Measurements from ENCODE around the gene RSRC1. TPM values are rescaled to one million over a fixed set of nuclear protein-coding genes. Genes with fewer than 3 reads are reported as not detected.
A peak's percentile ranks its signal among the peaks of the same experiment; 100 is the strongest.

Gene RSRC1
- total and polyA plus RNA-seq, 12 donors = 12.6 to 27.6 (median 21.4) TPM

DNA sequence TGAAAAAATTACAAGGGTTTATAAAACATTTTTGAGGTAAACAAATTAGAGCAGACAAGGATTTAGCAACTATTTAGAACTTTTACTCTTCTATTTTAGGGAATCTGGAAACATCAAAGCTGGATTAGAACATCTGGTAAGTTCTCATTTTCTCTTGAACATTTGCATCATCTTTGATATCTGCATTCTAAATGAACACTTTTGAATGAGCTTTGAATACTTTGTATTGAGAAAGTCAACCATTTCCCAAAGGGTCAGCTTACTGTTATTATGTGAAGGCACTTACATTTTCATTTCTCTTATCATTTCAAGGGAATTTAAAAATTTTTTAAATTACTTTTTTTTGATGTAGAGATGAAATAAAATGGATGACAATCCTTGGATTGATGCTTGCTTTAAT, 188.1 kb downstream of the RSRC1 start:
- Histone ChIP-seq H3K4me3 (no peak overlapping the region), H3K27ac (no peak overlapping the region), H3K27me3 (no peaks in the 10 kb centered on the region), H3K36me3 (no peaks in the 10 kb centered on the region), H3K9me3 (no peaks in the 10 kb centered on the region), H3K4me1 (no peaks in the 10 kb centered on the region)
- intact Hi-C loops (cut with DNase I) = loop anchor here in 1 of 10 donors (10.0 kb wide), 1 partner anchor 673 kb away; no protein-coding TSS in a partner anchor
- TF ChIP-seq, protein P1, sequence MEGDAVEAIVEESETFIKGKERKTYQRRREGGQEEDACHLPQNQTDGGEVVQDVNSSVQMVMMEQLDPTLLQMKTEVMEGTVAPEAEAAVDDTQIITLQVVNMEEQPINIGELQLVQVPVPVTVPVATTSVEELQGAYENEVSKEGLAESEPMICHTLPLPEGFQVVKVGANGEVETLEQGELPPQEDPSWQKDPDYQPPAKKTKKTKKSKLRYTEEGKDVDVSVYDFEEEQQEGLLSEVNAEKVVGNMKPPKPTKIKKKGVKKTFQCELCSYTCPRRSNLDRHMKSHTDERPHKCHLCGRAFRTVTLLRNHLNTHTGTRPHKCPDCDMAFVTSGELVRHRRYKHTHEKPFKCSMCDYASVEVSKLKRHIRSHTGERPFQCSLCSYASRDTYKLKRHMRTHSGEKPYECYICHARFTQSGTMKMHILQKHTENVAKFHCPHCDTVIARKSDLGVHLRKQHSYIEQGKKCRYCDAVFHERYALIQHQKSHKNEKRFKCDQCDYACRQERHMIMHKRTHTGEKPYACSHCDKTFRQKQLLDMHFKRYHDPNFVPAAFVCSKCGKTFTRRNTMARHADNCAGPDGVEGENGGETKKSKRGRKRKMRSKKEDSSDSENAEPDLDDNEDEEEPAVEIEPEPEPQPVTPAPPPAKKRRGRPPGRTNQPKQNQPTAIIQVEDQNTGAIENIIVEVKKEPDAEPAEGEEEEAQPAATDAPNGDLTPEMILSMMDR (IDR thresholded peaks at IDR 0.05) = no peak
- no peak for DNase-seq
- no peak for ATAC-seq

DNA sequence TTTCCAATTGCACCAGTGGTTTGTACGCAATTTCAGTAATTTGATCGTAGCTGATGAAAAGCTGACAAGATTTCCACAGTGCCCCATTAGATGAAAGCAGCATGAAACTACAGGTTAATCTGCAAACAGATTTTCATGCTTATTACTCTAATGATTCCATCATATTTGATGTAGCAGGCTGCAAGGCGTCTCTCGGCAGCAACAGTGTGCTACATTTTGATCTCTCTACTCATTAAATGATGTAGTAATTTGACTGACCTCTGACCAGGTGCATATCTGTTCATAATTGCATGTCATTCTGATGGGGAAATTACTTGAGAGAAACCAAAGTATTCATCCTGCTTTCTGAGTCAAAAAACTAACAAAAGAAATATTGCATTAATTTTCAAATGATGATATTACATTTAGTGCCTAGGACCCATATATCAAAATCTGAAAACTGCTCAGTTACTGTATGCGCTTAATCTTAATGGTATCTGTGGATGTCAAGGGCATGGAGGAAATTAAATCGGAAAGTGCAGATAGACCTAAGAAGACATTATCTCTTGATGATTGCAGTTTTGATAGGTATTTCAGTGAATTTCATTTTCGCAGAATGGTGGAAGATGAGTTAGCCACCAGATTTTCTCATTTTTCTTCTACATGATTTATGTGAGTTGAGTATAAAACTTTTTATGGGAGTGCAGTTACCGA, 198.5 kb downstream of the RSRC1 start:
- ATAC-seq (no peak), DNase-seq (no peak)
- H3K4me3 ChIP-seq = no peak overlapping the region
- no peaks in the 10 kb centered on the region for H3K9me3 ChIP-seq
- no peaks in the 10 kb centered on the region for H3K4me1 ChIP-seq
- H3K27ac ChIP-seq = no peak overlapping the region
- intact Hi-C loops (cut with DNase I) = no loop called here
- H3K36me3 ChIP-seq = no peaks in the 10 kb centered on the region
- no peaks in the 10 kb centered on the region for H3K27me3 ChIP-seq
- 96% methylated on average over 8 of the region's 8 CpGs for WGBS, 2 donors
- TF ChIP-seq, protein P1 (IDR thresholded peaks at IDR 0.05) = no peak

DNA sequence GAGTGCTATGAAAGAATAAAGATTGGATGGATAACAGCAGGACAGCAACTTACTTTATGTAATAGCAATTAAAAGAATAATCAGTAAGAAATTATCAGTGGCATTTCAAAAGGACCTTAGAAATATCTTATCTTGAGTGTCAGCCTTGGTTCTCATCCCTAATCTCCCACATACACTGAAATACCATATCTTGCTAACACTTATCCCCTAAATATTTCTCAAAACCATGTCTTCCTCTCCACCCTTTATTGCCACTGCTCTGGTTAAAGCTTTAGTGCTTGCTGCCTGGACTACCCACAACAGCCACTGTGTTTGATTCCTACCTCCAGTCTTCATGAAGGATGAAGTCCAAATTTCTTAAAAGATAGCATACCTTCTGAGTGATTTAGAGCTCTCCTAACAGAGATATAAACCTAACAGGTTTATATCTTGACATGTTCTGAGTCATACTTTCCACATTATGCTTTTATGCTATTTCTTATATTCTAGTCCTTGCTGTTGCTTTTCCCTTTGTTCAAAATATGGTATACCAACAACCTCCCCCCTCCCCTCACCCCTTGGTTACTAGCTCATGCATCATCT, 202.8 kb downstream of the RSRC1 start:
- intact Hi-C loops (cut with DNase I) = no loop called here
- TF ChIP-seq, protein P1 (IDR thresholded peaks at IDR 0.05) = no peak
- H3K4me3 ChIP-seq = no peak overlapping the region
- H3K27ac ChIP-seq = no peak overlapping the region
- DNase-seq (no peak), ATAC-seq (no peak)
- H3K27me3 ChIP-seq = no peaks in the 10 kb centered on the region
- no peaks in the 10 kb centered on the region for H3K36me3 ChIP-seq
- no peaks in the 10 kb centered on the region for H3K4me1 ChIP-seq
- H3K9me3 ChIP-seq = no peaks in the 10 kb centered on the region

DNA sequence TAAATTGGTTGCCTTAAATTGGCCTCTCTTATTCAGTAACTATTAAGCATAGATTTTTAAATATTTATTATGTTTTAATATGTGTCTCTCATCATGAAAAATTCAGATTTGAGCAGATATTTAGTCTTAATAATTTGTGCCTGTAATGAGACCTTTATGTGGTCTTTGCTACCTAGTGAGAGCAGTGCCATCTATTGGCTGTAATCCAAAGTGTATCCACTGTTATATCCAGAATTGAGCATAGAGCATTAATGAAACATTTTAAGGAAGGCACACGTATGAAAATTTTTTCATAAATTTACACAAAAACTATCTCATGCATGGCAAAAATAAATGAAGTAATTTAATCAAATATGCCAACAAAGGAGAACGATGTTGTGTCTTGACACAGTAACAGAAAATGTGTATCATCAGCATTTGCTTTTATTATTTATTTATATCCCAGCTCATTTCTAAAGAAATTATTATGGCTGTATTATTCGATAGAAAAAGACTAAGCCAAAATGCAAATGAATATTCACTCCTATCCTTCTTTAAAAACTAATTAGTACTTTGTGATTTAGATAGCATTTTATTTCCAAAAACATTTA, 203.5 kb downstream of the RSRC1 start:
- no peak overlapping the region for H3K4me3 ChIP-seq
- intact Hi-C loops (cut with DNase I) = no loop called here
- 41 to 51% methylated on average over 3 of the region's 3 CpGs for WGBS, 2 donors
- no peaks in the 10 kb centered on the region for H3K9me3 ChIP-seq
- ATAC-seq (no peak), DNase-seq (no peak)
- H3K27me3 ChIP-seq = no peaks in the 10 kb centered on the region
- TF ChIP-seq, protein P1 (IDR thresholded peaks at IDR 0.05) = peak in 5 of 9 donors; percentile 22 to 41 (median 28)
- H3K27ac ChIP-seq = no peak overlapping the region
- no peaks in the 10 kb centered on the region for H3K4me1 ChIP-seq
- H3K36me3 ChIP-seq = no peaks in the 10 kb centered on the region
